T47D (cell line): ENCODE results near the gene FDPS.

Experiments used
- DNase-seq, 2 experiments: peaks; one replicate each; pipeline versions ENCODE4 v3.0.0 to v3.0.0-alpha.2; 2011 to 2012; ENCODE audit warnings: low read depth in 1 of 2, low spot score in 1 of 2
- JUND ChIP-seq: IDR thresholded peaks from 2 replicates; pipeline ENCODE4 v1.6.1; 2012; ENCODE audit warnings: low read depth
- in situ Hi-C: cut with HindIII; loops from 2 replicates; pipeline ENCODE4 v1.10.0; 2016; ENCODE audit warnings: low sequenced_read_pairs, low pct_unique_long_range_greater_than_20kb

FDPS gene

DNA sequence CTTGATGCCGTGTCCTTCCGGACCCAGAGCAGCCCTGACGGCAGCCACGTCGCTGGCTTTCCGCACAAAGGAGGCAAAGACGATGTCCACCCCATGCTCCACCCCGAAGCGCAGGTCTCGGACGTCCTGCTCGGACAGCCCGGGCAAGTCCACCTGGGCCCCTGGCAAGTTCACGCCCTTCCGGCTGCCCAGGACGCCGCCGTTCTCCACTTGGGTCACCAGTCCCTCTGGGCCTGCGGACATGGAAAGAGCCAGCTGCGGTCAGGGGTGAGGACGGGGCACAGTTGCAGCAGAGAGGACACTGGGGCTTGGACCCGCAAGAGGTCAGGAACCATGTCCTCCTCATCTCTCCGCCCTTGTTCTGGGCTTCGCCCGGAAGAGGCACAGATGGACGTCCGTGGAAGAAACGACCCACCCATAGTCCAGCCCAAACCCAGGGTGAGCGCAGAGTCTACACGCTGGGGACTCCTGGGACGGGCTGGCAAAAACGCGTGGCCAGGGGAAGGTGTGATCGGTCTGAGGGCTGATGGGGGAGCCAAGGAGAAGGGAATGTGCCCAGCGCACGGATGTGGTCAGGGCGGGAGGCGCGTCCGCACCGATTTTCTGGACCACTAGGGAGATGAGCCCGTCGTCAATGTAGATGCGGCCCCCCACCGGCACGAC lies 14.0 kb upstream of the FDPS start:
- no peak for DNase-seq
- in situ Hi-C loops = no loop called here
- TF ChIP-seq JUND = no peak

DNA sequence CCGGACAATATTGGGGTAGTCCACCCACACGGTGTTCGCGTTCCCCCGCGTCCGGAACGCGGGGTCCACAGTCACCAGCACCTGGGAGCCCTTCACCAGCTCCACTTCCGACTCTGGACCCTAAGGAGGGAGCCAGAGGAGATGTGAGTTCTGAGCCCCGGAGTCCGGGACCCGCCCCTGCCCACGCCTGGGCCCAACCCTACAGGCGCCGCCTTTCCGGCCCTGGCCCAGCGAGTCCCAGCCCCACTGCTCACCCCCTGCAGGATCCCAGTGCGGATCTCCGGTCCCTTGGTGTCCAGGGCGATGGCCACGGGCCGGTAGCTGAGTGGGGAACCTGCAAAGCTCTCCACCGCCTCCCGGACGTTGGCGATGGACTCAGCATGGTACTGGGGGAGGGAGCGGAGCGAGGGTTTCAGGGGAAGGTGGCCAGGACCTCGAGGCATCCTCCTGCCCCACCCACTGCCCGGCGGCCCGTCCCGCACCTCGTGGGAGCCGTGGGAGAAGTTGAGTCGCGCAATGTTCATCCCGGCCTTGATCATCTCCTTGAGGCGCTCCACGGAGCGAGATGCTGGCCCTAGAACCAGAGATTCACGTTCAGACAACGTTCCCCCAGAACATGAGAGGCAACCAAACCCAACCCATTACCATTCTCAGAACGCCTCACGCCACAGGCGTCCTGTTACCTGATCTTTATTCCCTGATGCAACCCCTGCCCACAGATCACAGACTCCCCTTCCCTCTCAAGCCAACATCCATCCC lies 13.3 kb upstream of the FDPS start:
- no peak for DNase-seq
- in situ Hi-C loops = no loop called here
- TF ChIP-seq JUND = no peak

DNA sequence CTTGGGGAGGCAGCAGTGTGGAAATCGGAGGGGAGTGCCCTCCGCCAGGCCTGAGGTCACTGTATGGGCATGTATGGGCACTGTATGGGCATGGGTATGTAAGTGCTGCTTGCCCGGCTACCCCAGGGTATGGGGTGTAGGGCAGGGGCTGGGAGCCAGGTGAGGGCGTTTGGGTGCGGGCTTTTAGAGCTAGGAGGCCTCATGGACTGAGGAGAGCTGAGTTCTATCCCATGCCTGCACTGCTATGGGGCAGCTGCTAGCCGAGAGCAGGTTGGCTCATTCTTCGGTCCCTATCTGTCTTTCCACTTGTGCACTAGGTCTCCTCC lies 12.8 kb upstream of the FDPS start:
- DNase-seq = no peak
- TF ChIP-seq JUND = no peak
- in situ Hi-C loops = no loop called here

DNA sequence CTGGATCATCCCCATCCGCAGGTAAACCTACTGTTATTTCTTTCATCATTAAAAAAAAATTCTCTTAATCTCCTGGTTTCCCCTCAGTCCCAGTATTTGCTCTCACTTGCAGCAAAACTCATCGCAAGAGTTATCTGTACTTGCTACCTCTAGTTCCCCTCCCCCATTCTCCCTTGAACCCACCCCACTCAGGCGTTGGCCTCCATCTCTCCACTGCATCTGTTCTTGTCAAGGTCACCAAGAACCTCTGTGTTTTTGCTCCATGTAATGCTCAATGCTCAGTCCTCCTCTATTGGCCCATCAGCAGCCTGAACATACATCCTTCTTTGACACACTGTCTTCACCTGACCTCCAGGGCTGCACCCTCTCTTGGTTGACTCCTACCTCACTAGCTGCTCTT lies 12.0 kb upstream of the FDPS start:
- no peak for DNase-seq
- in situ Hi-C loops = no loop called here
- no peak for TF ChIP-seq JUND

DNA sequence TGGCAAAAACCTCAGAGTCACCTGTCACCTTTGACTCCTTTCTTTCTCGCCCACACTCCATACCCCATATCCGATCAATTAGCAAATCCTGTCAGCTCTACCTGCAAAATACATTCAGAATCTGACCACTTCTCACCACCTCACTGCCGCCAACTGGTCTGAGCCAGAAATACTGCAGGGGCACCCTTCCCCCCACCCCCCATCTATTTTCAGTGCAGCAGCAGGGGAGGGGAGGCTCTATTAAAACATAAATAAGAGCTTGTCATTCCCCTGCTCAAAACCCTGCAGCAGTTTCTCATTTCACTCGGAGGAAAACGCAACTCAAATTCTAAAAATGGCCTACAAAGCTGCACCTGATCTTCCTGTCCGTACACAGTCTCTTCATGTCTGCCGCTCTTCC lies 11.3 kb upstream of the FDPS start:
- no peak for TF ChIP-seq JUND
- no peak for DNase-seq
- in situ Hi-C loops = no loop called here

DNA sequence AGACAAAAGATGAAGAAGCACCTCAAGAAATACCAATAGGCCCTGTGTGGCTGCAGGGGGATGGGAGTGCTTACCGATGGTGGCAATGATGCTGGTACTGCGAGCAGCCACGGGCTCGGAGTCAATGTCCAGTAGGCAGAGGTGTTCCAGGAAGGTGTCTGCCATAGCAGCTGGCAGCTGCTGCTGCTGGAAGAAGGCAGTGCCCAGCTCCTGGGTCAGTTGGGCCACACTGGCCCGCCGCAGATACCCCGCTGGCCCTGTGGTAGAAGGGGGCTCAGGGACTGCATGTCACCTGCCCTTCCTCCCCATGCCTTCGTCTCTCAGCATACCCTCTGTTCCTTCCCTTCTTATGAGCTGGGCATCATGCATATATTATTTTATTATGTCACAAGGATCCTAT lies 8.6 kb upstream of the FDPS start:
- in situ Hi-C loops = no loop called here
- TF ChIP-seq JUND = no peak
- no peak for DNase-seq

DNA sequence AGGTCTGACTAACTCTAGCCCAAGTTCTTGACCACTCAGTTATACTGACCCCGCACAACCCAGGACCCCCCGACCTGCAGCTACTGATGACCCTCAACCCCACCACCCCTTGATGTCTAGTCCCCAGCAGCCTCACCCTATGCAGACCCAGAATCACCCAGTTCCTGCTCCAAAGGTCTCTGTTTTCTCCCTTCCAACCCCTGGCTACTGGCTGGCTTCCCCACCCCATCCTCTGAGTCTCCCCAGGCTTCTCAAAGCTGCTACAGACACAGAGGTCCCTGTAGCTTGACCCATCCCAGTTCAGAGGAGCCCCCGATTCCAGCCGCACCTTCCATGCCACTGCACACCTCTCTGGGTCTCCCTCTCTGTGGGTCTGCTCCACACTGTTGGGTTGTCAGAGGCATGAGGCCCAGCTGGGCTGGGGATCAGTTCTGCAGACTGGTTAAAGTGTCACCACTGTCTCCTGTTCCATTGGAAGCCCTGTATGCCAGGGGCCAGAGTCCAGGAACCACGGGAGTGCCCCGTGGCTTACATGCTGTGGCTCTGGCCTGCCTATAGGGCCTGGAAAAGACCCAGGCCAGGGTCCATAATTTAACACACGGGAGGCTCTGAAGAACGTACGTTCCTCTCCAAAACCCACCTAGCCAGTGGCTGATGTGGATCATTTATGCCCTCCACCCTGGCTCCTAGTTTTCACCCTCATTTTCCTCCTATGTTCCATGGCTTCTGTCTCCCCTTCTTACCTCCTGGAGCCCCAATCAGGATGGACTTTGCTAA lies 7.9 kb upstream of the FDPS start:
- in situ Hi-C loops = no loop called here
- no peak for TF ChIP-seq JUND
- no peak for DNase-seq

DNA sequence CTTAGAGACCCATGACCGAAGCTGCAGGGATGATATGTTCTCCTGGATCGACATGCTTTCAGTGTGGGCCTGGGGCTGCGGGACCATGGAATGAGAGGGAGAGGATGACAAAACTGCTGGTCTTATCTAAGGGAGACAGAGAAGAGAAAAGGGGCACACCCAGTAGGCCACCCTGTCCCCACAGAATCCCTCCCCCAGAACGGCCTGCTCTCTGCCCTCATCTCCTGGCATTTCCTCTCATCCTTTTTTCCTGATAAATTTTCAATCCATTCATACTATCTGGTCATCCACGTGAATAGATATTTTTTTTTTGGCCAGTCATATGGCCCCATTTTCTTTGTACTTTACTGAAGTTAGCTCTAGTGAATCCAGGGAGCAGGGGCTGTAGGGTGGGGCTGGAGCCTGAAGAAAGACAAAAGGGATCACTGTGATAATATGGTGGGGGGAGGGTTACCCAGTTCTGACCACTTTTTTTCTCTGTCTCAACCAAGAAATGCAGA lies 7.3 kb upstream of the FDPS start, which contains the start of gene PKLR:
Gene PKLR, minus strand, starts transcription at position 97 of the 500 bp plus-strand sequence. Its CDS starts 43 bp downstream, at position 54.
- TF ChIP-seq JUND = no peak
- DNase-seq = no peak
- in situ Hi-C loops = no loop called here

DNA sequence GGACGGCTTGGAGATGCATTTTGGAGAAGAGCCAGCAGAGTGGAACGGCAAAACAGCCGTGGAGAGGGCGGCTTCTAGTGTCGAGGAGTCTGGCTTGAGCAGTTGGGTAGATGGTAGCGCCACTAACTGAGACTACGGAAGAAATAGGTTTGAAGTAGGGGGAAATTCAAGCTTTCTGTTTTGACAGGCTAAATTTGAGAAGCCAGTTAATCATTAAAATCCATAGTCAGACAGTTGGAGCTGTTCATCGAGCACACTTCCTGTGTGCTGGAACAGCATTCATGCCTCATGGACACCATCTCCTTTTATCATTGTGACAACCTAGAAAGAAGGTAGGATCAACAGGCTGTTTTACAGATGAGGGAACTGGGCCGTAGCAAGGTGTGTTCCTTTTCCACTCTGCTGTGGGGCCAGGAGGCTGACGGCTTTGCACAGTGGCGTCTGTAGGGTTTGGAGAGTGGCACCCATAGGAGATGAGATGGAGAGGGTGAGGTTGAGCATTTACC lies 4.1 kb upstream of the FDPS start:
- in situ Hi-C loops = no loop called here
- TF ChIP-seq JUND = no peak
- no peak for DNase-seq

DNA sequence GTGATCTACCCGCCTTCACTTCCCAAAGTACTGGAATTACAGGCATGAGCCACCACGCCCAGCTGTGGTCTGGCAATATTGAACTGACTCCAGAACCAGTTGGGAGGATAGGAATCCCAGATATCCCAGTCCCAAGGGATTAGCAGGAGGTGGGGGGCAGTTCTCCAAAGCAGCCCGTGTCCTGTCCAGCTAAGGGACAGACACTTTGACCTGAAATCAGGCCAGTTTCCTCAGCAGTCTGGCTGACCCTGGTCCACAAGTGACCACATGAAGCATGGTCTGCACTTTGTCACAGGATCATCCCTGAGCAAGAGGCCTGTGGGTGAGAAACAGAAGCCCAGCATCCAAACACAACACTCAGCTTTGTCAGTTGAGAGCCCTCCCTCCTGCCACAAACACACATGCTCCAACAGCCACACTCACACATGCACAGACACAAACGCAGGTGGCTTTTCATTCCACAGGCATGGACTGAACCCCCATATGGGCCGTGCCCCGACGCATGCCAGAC lies 2.7 kb upstream of the FDPS start:
- DNase-seq = no peak
- TF ChIP-seq JUND = no peak
- in situ Hi-C loops = no loop called here

DNA sequence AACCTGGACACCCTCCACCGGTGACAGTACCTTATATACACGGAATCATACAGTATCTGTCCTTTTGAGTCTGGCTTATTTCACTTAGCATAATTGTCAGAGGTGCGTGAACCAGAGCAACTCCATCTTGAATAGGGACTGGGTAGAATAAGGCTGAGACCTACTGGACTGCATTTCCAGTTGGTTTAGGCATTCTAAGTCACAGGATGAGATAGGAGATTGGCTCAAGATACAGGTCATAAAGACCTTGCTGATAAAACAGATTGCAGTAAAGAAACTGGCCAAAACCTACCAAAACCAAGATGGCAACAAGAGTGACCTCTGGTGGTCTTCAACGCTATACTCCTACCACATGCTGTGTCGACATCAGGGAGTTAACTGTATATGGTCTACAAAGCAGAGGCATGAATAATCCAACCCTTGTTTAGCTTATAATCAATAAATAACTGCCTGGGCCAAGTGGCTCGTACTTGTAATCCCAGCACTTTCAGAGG lies 1.4 kb upstream of the FDPS start:
- in situ Hi-C loops = no loop called here
- DNase-seq = peak in 1 of 2 experiments; percentile 55
- no peak for TF ChIP-seq JUND

DNA sequence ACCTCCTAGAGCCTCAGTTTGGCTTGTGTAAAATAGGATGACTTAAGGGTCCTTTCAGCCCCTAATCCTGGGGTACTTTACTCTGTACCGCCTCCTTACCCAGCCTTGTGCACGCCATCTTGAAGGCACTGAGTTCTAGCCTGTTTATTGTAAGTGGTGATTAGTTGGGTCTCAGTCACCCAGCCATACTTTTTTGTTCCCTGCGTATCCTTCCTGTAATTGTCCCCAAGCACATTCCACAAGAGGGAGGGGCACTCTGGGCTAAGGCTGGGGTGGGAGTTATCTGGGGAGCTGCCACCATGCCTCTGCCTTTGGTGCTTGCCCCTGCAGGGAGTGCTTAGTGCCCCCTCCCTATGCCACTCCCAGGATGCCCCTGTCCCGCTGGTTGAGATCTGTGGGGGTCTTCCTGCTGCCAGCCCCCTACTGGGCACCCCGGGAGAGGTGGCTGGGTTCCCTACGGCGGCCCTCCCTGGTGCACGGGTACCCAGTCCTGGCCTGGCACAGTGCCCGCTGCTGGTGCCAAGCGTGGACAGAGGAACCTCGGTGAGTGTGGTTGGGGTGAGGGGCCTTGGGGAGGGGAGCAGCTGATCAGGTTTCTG lies 856 bp downstream of the FDPS start:
- TF ChIP-seq JUND = no peak
- DNase-seq = peak in 1 of 2 experiments; percentile 48
- in situ Hi-C loops = no loop called here
